ENCODE results near the gene SSR1.
"Not testable (repeated sequence)": the region's sequence is repeated elsewhere in the genome, so short reads cannot be mapped to it uniquely, and the experiment has no call there.

Gene SSR1

DNA sequence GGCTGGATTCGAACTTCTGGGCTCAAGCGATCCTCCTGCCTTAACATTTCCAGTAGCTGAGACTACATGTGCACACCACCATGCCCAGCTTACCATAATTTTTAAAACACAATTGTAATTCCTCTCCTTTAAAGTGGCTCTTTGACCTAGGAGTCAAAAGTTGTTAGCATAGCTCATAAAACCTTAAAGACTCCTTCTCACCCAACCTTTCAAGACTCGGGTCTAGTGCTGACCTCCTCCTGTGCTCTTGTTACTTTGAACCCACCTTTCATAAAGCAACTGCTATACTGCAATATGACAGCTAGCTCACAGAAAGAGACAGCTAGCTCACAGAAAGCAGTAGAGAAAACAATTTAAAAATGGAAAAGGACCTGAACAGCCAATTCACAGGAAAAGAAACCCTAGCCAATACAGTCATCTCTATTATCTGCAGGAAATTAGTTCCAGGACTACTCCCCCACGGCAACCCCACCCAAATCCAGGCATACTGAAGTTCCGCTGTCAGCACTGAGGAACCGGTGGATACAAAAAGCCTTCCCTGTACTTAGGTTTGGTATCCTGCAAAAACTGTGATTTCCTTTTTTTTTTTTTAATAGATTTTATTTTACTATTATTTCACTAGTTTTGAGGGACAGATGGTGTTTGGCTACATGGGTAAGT, 20.3 kb downstream of the SSR1 start:
- intact Hi-C loops (cut with DNase I): no loop called here
- no peak for DNase-seq

- intact Hi-C loops (cut with DNase I): no loop called here
These were observed 22.9 kb downstream of the SSR1 start for GRCh38 chr6:7290079-7290478.

GRCh38 chr6:7285416-7285815, 27.6 kb downstream of the SSR1 start:
- intact Hi-C loops (cut with DNase I): no loop called here
- no peak for DNase-seq

More at GRCh38 chr6:7290079-7290478, 22.9 kb downstream of the SSR1 start:
- no peak for DNase-seq

DNA sequence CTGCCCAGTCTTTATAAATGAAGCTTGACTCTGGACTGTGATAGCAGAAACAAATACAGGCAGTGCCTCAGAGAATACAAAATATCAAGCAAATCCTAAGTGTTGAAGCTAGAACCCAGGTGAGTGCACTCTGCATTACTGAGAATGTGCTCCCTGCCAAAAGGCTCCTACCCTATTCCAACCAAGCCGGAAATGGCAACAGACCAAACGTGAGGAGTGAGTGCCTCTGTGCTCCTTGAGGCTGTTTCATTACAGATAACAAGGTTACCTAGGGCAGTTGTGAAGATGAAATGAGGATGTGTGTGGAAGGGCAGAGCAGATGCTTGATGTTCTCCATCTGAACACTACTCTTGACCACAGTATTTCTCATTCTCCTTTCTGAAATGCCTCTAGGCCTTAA, 29.3 kb downstream of the SSR1 start:
- no peak for DNase-seq
- intact Hi-C loops (cut with DNase I): no loop called here

- peak in 2 of 42 donors; percentile 31 to 32 for DNase-seq
- intact Hi-C loops (cut with DNase I): no loop called here
These were observed 30.7 kb downstream of the SSR1 start for GRCh38 chr6:7282097-7282906.

- intact Hi-C loops (cut with DNase I): loop anchor here (10.0 kb wide), 1 partner anchor 339 kb away; no protein-coding TSS in a partner anchor
These were observed 36.8 kb downstream of the SSR1 start for GRCh38 chr6:7276199-7276524.

GRCh38 chr6:7274525-7274924, 38.5 kb downstream of the SSR1 start:
- intact Hi-C loops (cut with DNase I): loop anchor here (10.0 kb wide), 1 partner anchor 340 kb away; no protein-coding TSS in a partner anchor
- DNase-seq: not testable (repeated sequence)

More at GRCh38 chr6:7276199-7276524, 36.8 kb downstream of the SSR1 start:
- no peak for DNase-seq

- intact Hi-C loops (cut with DNase I): loop anchor here (10.0 kb wide), 1 partner anchor 341 kb away; no protein-coding TSS in a partner anchor
- DNase-seq: peak in 1 of 42 donors; percentile 4
These were observed 39.3 kb downstream of the SSR1 start for GRCh38 chr6:7273709-7274108.

DNA sequence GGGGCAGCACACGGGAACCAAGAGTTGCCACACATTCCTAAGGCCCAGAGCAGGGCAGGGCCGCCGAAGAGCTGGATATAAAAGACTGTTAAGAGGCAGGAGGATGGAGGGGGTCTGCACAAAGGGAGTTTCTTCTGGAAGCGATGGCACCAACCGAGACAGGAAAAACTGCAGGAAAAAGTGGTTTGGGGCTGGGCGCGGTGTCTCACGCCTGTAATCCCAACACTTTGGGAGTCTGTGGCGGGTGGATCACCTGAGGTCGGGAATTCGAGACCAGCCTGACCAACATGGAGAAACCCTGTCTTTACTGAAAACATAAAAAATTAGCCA, 41.8 kb downstream of the SSR1 start:
- intact Hi-C loops (cut with DNase I): loop anchor here (10.0 kb wide), 1 partner anchor 344 kb away; no protein-coding TSS in a partner anchor
- peak in 3 of 42 donors; percentile 3 to 28 (median 22) for DNase-seq

- DNase-seq: peak in 5 of 42 donors; percentile 2 to 30 (median 21)
- intact Hi-C loops (cut with DNase I): loop anchor here (10.0 kb wide), 1 partner anchor 344 kb away; no protein-coding TSS in a partner anchor
These were observed 42.4 kb downstream of the SSR1 start for GRCh38 chr6:7270320-7271204.

DNA sequence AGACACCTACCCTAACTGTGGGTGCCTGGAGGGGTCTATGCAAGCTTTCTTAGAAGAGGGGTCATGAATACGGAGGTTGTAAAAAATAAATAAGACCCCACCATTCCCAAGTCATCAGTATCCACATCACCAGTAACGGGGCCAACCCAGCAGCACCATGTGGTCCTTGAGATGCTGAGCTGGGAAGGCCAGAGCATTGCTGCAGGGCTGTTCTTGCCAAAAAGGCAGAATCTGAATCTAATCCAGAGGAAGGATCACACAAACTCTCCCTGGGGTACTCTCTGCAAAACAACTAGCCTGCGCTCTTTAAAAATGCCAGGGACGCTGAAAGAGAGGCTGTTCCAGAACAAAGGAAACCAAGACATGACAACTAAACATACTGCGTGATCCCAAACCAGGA, 43.2 kb downstream of the SSR1 start:
- DNase-seq: peak in 3 of 42 donors; percentile 4 to 30 (median 16)
- intact Hi-C loops (cut with DNase I): loop anchor here (10.0 kb wide), 1 partner anchor 345 kb away; no protein-coding TSS in a partner anchor

DNA sequence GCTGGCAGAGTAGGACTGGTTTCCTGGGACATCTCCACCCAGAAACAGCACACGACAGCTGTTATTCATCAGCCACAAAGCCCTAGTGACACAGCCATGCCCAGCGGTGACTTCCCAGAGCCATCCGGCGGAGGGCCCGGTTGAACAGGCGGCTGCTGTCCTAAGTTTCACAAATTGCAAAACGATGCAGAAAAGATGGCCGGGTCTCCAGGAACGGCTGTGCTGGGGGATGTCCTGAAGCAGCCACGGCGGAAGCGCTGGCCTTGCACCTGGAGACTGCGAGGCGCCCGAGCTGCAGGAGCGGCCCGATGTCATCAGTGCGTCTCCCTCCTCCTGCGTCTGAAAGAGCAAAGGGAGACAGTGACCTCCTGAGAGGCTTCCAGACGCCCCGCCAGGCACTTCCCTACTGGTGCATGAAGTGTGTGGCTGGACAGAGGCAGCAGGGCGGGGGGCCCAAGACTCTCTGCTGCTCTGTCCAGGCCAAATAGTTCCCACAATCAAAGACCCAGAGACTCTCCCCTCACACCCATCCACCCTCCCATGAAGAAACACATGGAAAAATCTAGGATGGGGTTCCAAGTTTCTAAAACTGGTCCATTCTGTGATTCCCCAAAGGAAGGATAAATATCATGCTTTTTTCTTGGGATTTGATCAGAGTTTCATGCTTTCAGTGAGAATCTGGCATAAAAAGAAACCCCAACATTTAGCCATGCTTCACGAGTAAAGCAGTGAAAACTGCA, 44.0 kb downstream of the SSR1 start:
- intact Hi-C loops (cut with DNase I): no loop called here
- peak in 7 of 42 donors; percentile 4 to 28 (median 16) for DNase-seq

- intact Hi-C loops (cut with DNase I): no loop called here
These were observed 44.6 kb downstream of the SSR1 start for GRCh38 chr6:7268362-7268761.

DNA sequence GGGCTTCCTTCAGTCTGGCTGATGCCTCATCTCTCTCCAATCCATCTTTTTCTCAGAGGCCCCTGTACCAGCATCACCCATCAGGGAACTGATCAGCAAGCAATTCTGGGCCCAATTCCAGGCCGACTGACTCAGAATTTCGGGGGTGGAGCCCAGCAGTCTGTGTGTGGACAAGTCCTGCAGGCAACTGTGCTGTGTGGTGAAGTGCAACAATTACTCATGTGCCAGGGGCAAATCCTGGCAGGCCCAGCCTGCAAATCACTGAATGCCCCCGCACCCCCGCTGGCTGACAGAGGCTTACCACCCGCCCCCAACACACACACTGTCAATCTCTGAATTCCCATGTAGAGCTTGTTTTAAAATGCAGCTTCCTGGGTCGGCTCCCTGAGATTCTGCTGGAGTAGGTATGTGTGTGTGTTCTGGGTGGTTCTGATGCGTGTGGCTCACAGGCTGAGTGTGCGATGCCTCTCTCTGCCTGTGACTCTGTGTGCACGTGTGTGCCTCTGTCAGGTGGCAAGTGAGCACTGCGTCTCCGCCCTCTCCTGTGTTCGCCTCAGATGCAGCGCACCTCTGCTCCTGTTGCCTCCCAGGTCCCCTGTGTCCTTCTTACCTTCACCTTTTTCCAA, 45.4 kb downstream of the SSR1 start:
- intact Hi-C loops (cut with DNase I): no loop called here
- DNase-seq: peak; percentile 29 to 90 (median 70)

More at GRCh38 chr6:7268362-7268761, 44.6 kb downstream of the SSR1 start:
- DNase-seq: peak in 5 of 42 donors; percentile 3 to 27 (median 15)

DNA sequence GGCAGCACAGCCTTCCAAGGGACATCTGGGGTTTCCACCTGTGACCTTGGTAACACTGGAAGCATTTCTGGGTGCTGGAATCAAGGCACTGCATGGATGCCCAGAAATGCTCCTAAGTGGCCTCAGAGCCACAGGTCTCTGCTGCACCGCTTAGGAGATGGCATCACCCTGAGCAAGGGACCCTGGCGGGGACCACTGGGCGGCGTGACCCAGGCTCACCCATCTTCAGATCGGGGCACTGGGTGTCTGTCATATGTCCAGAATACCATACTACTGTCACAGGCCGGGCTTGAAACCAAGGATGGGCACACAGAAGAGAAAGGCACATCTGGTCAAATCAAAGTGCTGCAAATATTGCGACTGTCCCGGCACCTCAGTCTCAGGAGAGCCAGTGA, 45.9 kb downstream of the SSR1 start:
- intact Hi-C loops (cut with DNase I): no loop called here
- DNase-seq: no peak

GRCh38 chr6:7265385-7265726, 47.6 kb downstream of the SSR1 start:
- intact Hi-C loops (cut with DNase I): not testable (repeated sequence)
- peak in 6 of 42 donors; percentile 3 to 39 (median 13) for DNase-seq

DNA sequence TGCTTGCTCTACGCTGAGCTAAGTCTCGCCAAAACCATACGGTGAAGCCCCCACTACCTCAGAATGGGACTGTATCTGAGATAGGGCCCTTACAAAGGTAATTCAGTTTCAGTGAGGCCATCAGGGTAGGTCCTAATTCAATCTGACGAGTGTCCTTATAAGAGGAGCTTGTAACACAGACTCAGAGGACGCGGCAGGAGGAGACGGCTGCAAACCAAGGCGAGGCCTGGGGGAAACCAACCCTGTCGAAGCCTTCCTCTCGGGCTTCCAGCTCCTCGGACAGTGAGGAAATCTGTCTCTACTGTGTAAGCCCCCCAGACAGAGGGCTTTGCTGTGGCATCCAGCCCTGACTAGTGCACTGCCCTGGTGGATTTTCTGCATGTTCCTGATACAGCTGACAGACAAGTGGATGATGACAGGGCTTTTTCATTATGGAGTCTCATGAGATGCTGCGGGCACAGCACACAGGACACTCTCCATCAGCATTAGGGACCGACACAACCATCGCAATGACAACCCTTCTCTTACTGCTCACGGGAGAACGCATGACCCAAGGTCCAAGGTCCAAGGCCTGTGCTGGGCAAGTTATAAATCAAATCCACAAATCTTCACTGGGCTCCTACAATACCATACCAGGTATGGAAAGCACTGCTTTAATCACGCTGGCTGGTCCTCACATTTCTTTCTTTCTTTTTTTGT, 48.2 kb downstream of the SSR1 start:
- peak in 4 of 42 donors; percentile 6 to 37 (median 18) for DNase-seq
- intact Hi-C loops (cut with DNase I): no loop called here

Measured in head of caudate nucleus (tissue), 42 donors.